B cell (primary cell): ENCODE results near the gene PLCB4. TPM values are rescaled to one million over a fixed set of nuclear protein-coding genes. Genes with fewer than 3 reads are reported as not detected.

ENCODE experiments used
- ATAC-seq: fragments of 200-7000 bp; cut with Tn5 transposase; one replicate; pipeline ENCODE4 v1.10.0; 2021; ENCODE audit warnings: low read depth, mild to moderate bottlenecking, moderate number of reproducible peaks, moderate library complexity
- CTCF ChIA-PET: fragments of 350-600 bp; sonication (Branson Sonifier 250); formaldehyde crosslinking; loops from one replicate; lab custom pipeline; 2021; ENCODE audit warnings: antibody characterized with exemption, inconsistent platforms; lab: Charles Lee
- POLR2A ChIA-PET: fragments of 350-600 bp; sonication (Branson Sonifier 250); formaldehyde crosslinking; loops from one replicate; lab custom pipeline; 2021; ENCODE audit warnings: antibody characterized with exemption; lab: Charles Lee
- DNase-seq: peaks from one replicate; pipeline ENCODE4 v3.0.0; 2013
- H2AFZ ChIP-seq: 2 replicates; pipeline ENCODE4 v1.6.1; 2012; ENCODE audit warnings: mild to moderate bottlenecking, low read depth, low read length; ENCODE audit not compliant: insufficient read depth, poor library complexity, severe bottlenecking
- H3K27ac ChIP-seq, 2 donors: 1 replicate in 1 of 2; 2 replicates in 1 of 2; pipeline ENCODE4 v1.5.1; 2012 to 2013; ENCODE audit warnings: low read length in 2 of 2, mild to moderate bottlenecking in 2 of 2, moderate library complexity in 1 of 2
- H3K27me3 ChIP-seq, 4 experiments: fragments of 200-600 bp in 1 of 4; sonication (generic) in 1 of 4; replicated peaks in 1 of 4; 1 replicate in 2 of 4; 2 replicates in 2 of 4; pipeline versions ENCODE4 v1.6.1 to v1.7.0; 2013 to 2016; ENCODE audit warnings: low read length in 3 of 4, mild to moderate bottlenecking in 2 of 4, mixed read lengths in 1 of 4, moderate library complexity in 1 of 4; ENCODE audit not compliant: insufficient read depth in 4 of 4, control insufficient read depth in 3 of 4; ENCODE audit errors: control extremely low read depth in 1 of 4
- H3K36me3 ChIP-seq, 2 experiments: replicated peaks in 1 of 2; 1 replicate in 1 of 2; 2 replicates in 1 of 2; pipeline versions ENCODE4 v1.6.1 to v1.7.1; 2013; ENCODE audit warnings: low read length in 1 of 2; ENCODE audit not compliant: insufficient read depth in 2 of 2, control insufficient read depth in 1 of 2; ENCODE audit errors: control extremely low read depth in 1 of 2, extremely low read depth in 1 of 2
- H3K4me1 ChIP-seq, 2 donors: fragments of 200-600 bp in 1 of 2; sonication (generic) in 1 of 2; 1 replicate in 1 of 2; 2 replicates in 1 of 2; pipeline versions ENCODE4 v1.5.1 to v1.6.1; 2013 to 2017; ENCODE audit warnings: low read length in 2 of 2; ENCODE audit not compliant: control insufficient read depth in 2 of 2, insufficient read depth in 2 of 2
- H3K4me2 ChIP-seq: replicated peaks from 2 replicates; pipeline ENCODE3; 2012; ENCODE audit warnings: mild to moderate bottlenecking, low read depth, low read length; ENCODE audit not compliant: poor library complexity, severe bottlenecking
- H3K4me3 ChIP-seq, 5 experiments: fragments of 200-600 bp in 1 of 5; sonication (generic) in 1 of 5; 1 replicate in 3 of 5; 2 replicates in 2 of 5; pipeline versions ENCODE4 v1.5.1 to v1.7.0; 2011 to 2016; ENCODE audit warnings: low read length in 4 of 5, mild to moderate bottlenecking in 4 of 5, low read depth in 2 of 5, control low read depth in 1 of 5, moderate library complexity in 1 of 5; ENCODE audit not compliant: insufficient read depth in 1 of 5; ENCODE audit errors: control extremely low read depth in 1 of 5, extremely low read depth in 1 of 5
- H3K79me2 ChIP-seq: fragments of 200-600 bp; sonication (generic); one replicate; pipeline ENCODE4 v1.6.0; 2016; ENCODE audit warnings: low read length; ENCODE audit not compliant: control insufficient read depth, insufficient read depth
- H3K9ac ChIP-seq: fragments of 200-600 bp; sonication (generic); 2 replicates; pipeline ENCODE4 v1.6.1; 2017; ENCODE audit warnings: mild to moderate bottlenecking, low read length, moderate library complexity
- H3K9me3 ChIP-seq, 3 donors: one replicate each; pipeline versions ENCODE4 v1.6.1 to v1.7.1; 2013; ENCODE audit warnings: low read length in 2 of 3; ENCODE audit not compliant: control insufficient read depth in 2 of 3, insufficient read depth in 1 of 3; ENCODE audit errors: control extremely low read depth in 1 of 3
- H4K20me1 ChIP-seq: 2 replicates; pipeline ENCODE4 v1.6.0; 2012; ENCODE audit warnings: mild to moderate bottlenecking, low read length; ENCODE audit not compliant: insufficient read depth, control insufficient read depth, poor library complexity, severe bottlenecking
- H3K27ac Mint-ChIP-seq: one replicate; pipeline ENCODE4 v1.8.0; 2021; ENCODE audit warnings: mixed read lengths
- H3K27me3 Mint-ChIP-seq: one replicate; pipeline ENCODE4 v1.8.0; 2021; ENCODE audit warnings: mixed read lengths
- H3K4me1 Mint-ChIP-seq: one replicate; pipeline ENCODE4 v1.8.0; 2021; ENCODE audit warnings: mixed read lengths
- H3K4me3 Mint-ChIP-seq: one replicate; pipeline ENCODE4 v1.8.0; 2021; ENCODE audit warnings: mixed read lengths
- H3K9me3 Mint-ChIP-seq: one replicate; pipeline ENCODE4 v1.8.0; 2022; ENCODE audit warnings: mixed read lengths; ENCODE audit not compliant: insufficient read depth
- CTCF ChIP-seq: fragments of 200-600 bp; IDR thresholded peaks from one replicate; pipeline ENCODE4 v1.8.0; 2022; ENCODE audit warnings: antibody characterized with exemption, mild to moderate bottlenecking
- EZH2 ChIP-seq: IDR thresholded peaks from 2 replicates; pipeline ENCODE4 v1.6.1; 2012; ENCODE audit warnings: borderline replicate concordance, low read depth, mild to moderate bottlenecking, moderate library complexity, low read length; ENCODE audit not compliant: insufficient read depth, poor library complexity, severe bottlenecking
- WGBS: methylation state at CpG from one replicate; pipeline ENCODE4 v1.1.5; 2013; ENCODE audit warnings: missing lambda C conversion rate; ENCODE audit not compliant: insufficient coverage; 5-methylcytosine and 5-hydroxymethylcytosine counted together
- intact Hi-C: fragments of 100-400 bp; cut with micrococcal nuclease; formaldehyde crosslinking; loops from one replicate; pipeline ENCODE4 v1.10.0; 2022
- polyA plus RNA-seq: library from polyadenylated mRNA; depleted of rRNA; stranded (reverse); fragments of >200 nt; gene quantifications from 2 replicates; pipeline ENCODE4 v1.2.3, GENCODE V29; 2012
- total RNA-seq, 2 donors: library from RNA; stranded (reverse); fragments of 120-200 nt in 1 of 2; gene quantifications; 1 replicate in 1 of 2; 2 replicates in 1 of 2; pipeline versions ENCODE4 v1.2.3 to v1.2.4, GENCODE V29; 2013 to 2022

Gene PLCB4
- total and polyA plus RNA-seq, 2 donors (not counting 1 experiment from before 2014, with no cell fraction given), result not detected

GRCh38 chr20:9110916-9111432 lies 42.1 kb downstream of the PLCB4 start:
- POLR2A ChIA-PET, result no interaction called here
- Histone ChIP-seq H3K79me2 (no peaks in the 10 kb centered on the region), H3K4me3 (no peak overlapping the region), H3K4me2 (no peak overlapping the region), H4K20me1 (no peaks in the 10 kb centered on the region), H3K36me3 (no peaks in the 10 kb centered on the region), H3K4me1 (no peaks in the 10 kb centered on the region), H3K27me3 (no peaks in the 10 kb centered on the region), H2AFZ (no peak overlapping the region), H3K9me3 (no peaks in the 10 kb centered on the region), H3K27ac (no peak overlapping the region), H3K9ac (no peak overlapping the region)
- CTCF ChIA-PET, result no interaction called here
- H3K27ac Mint-ChIP-seq, result no peak overlapping the region
- H3K4me1 Mint-ChIP-seq, result no peaks in the 10 kb centered on the region
- DNase-seq (no peak), ATAC-seq (no peak)
- intact Hi-C loops, result no loop called here
- no peak for TF ChIP-seq EZH2
- no peak for TF ChIP-seq CTCF
- no peaks in the 10 kb centered on the region for H3K27me3 Mint-ChIP-seq
- no CpG with 5 or more reads among the region's 3 CpGs for WGBS
- no peak overlapping the region for H3K4me3 Mint-ChIP-seq
- H3K9me3 Mint-ChIP-seq, result no peaks in the 10 kb centered on the region

- ATAC-seq, result no peak
- Histone ChIP-seq H3K27me3 (no peaks in the 10 kb centered on the region), H3K36me3 (no peaks in the 10 kb centered on the region), H3K79me2 (no peaks in the 10 kb centered on the region), H3K27ac (no peak overlapping the region), H3K9ac (no peak overlapping the region), H3K4me1 (no peaks in the 10 kb centered on the region), H4K20me1 (no peaks in the 10 kb centered on the region), H3K9me3 (no peaks in the 10 kb centered on the region), H2AFZ (no peak overlapping the region), H3K4me3 (no peak overlapping the region), H3K4me2 (no peak overlapping the region)
- ChIA-PET POLR2A (no interaction called here), CTCF (no interaction called here)
- no peak for DNase-seq
- Mint-ChIP-seq H3K27me3 (no peaks in the 10 kb centered on the region), H3K4me3 (no peak overlapping the region), H3K9me3 (no peaks in the 10 kb centered on the region), H3K27ac (no peak overlapping the region), H3K4me1 (no peaks in the 10 kb centered on the region)
- TF ChIP-seq CTCF (no peak), EZH2 (no peak)
- intact Hi-C loops, result no loop called here
- 50% methylated on average over 2 of the region's 6 CpGs for WGBS
These were observed 43.9 kb downstream of the PLCB4 start for GRCh38 chr20:9112541-9113515.
